ENCODE data around the gene MS4A15.

The MS4A15 gene

GRCh38 chr11:60719391-60719790, 37.3 kb upstream of the MS4A15 start:
- H3K4me2 ChIP-seq (ENCODE audit: low read length), result no peak overlapping the region
- H3K9me2 ChIP-seq (ENCODE audit: low read depth, low read length), result no peaks in the 10 kb centered on the region
- peaks cover 4% of the 10 kb centered on the region; the same call in 1 of the 2 replicates for H3K27me3 ChIP-seq (ENCODE audit: insufficient read depth, low read length)
- no peaks in the 10 kb centered on the region for H4K20me1 ChIP-seq (ENCODE audit: insufficient read depth, low read length)
- H3K9me3 ChIP-seq (ENCODE audit: low read length), result no peaks in the 10 kb centered on the region
- H3K27ac ChIP-seq (ENCODE audit: low read depth, low read length, poor library complexity, severe bottlenecking), result no peak overlapping the region
- H3F3A ChIP-seq (ENCODE audit: insufficient read depth, low read length), result no peaks in the 10 kb centered on the region
- H2AFZ ChIP-seq (ENCODE audit: low read length), result no peak overlapping the region
- TF ChIP-seq CTCF (IDR thresholded peaks at IDR 0.05; ENCODE audit: low read length) (no peak), EZH2 (IDR thresholded peaks at IDR 0.05; ENCODE audit: borderline replicate concordance, low read length) (no peak)
- no peak overlapping the region for H3K4me3 ChIP-seq (ENCODE audit: low read depth, low read length, poor library complexity, severe bottlenecking)
- no peaks in the 10 kb centered on the region for H3K79me2 ChIP-seq (ENCODE audit: insufficient read depth, low read length)
- no peaks in the 10 kb centered on the region for H3K36me3 ChIP-seq (ENCODE audit: insufficient read depth, low read length)
- H3K9ac ChIP-seq (ENCODE audit: low read length), result no peak overlapping the region
- H3K4me1 ChIP-seq (ENCODE audit: insufficient read depth, low read length, severe bottlenecking), result no peaks in the 10 kb centered on the region

- Histone ChIP-seq H3K36me3 (ENCODE audit: insufficient read depth, low read length) (no peaks in the 10 kb centered on the region), H3K4me1 (ENCODE audit: insufficient read depth, low read length, severe bottlenecking) (no peaks in the 10 kb centered on the region), H3K9me2 (ENCODE audit: low read depth, low read length) (no peaks in the 10 kb centered on the region), H4K20me1 (ENCODE audit: insufficient read depth, low read length) (no peaks in the 10 kb centered on the region), H3K4me2 (ENCODE audit: low read length) (no peak overlapping the region), H2AFZ (ENCODE audit: low read length) (no peak overlapping the region), H3F3A (ENCODE audit: insufficient read depth, low read length) (no peaks in the 10 kb centered on the region), H3K27ac (ENCODE audit: low read depth, low read length, poor library complexity, severe bottlenecking) (no peak overlapping the region), H3K9ac (ENCODE audit: low read length) (no peak overlapping the region), H3K4me3 (ENCODE audit: low read depth, low read length, poor library complexity, severe bottlenecking) (no peak overlapping the region), H3K79me2 (ENCODE audit: insufficient read depth, low read length) (no peaks in the 10 kb centered on the region), H3K9me3 (ENCODE audit: low read length) (no peaks in the 10 kb centered on the region), H3K27me3 (ENCODE audit: insufficient read depth, low read length) (peaks cover 4% of the 10 kb centered on the region; the same call in 1 of the 2 replicates)
- TF ChIP-seq CTCF (IDR thresholded peaks at IDR 0.05; ENCODE audit: low read length) (no peak), EZH2 (IDR thresholded peaks at IDR 0.05; ENCODE audit: borderline replicate concordance, low read length) (no peak)
Measured at GRCh38 chr11:60720460-60720859, 36.2 kb upstream of the MS4A15 start.

GRCh38 chr11:60724420-60724819, 32.2 kb upstream of the MS4A15 start, which contains the start of gene MS4A18:
Gene MS4A18, plus strand, starts transcription at chr11:60724720.
- H4K20me1 ChIP-seq (ENCODE audit: insufficient read depth, low read length), result no peaks in the 10 kb centered on the region
- H3K9me3 ChIP-seq (ENCODE audit: low read length), result no peaks in the 10 kb centered on the region
- H2AFZ ChIP-seq (ENCODE audit: low read length), result no peak within 1 kb of the TSS
- no peaks in the 10 kb centered on the region for H3K4me1 ChIP-seq (ENCODE audit: insufficient read depth, low read length, severe bottlenecking)
- H3K79me2 ChIP-seq (ENCODE audit: insufficient read depth, low read length), result no peaks in the 10 kb centered on the region
- no peaks in the 10 kb centered on the region for H3K9me2 ChIP-seq (ENCODE audit: low read depth, low read length)
- no peak for TF ChIP-seq CTCF (IDR thresholded peaks at IDR 0.05; ENCODE audit: low read length)
- TF ChIP-seq EZH2 (IDR thresholded peaks at IDR 0.05; ENCODE audit: borderline replicate concordance, low read length), result no peak
- H3K4me2 ChIP-seq (ENCODE audit: low read length), result no peak within 1 kb of the TSS
- H3K4me3 ChIP-seq (ENCODE audit: low read depth, low read length, poor library complexity, severe bottlenecking), result no peak within 1 kb of the TSS
- no peak within 1 kb of the TSS for H3K27ac ChIP-seq (ENCODE audit: low read depth, low read length, poor library complexity, severe bottlenecking)
- peaks cover 1% of the 10 kb centered on the region; the same call in 1 of the 2 replicates for H3K27me3 ChIP-seq (ENCODE audit: insufficient read depth, low read length)
- H3F3A ChIP-seq (ENCODE audit: insufficient read depth, low read length), result no peaks in the 10 kb centered on the region
- no peaks in the 10 kb centered on the region for H3K36me3 ChIP-seq (ENCODE audit: insufficient read depth, low read length)
- no peak within 1 kb of the TSS for H3K9ac ChIP-seq (ENCODE audit: low read length)

All from OCI-LY1 (cell line).